Stimulated activated CD8-positive, alpha-beta memory T cell treated with anti-CD3 and anti-CD28 coated beads, Interleukin-15, amount 100 ng/mL, for 4 hours (primary cell): ENCODE data around the gene FNDC7.
"Not testable (repeated sequence)": the region's sequence is repeated elsewhere in the genome, so short reads cannot be mapped to it uniquely, and the experiment has no call there.

Source experiments
- DNase-seq, 2 donors: peaks; one replicate each; pipeline ENCODE4 v3.0.0-alpha.2; 2020; ENCODE audit warnings: low read depth in 2 of 2

FNDC7 gene

GRCh38 chr1:108712606-108713150 lies at the start of gene FNDC7:
Gene FNDC7 (plus strand): TSS chr1:108712908. CDS start chr1:108712934, 26 bp downstream.
- no peak for DNase-seq

GRCh38 chr1:108663074-108663473 lies 49.6 kb upstream of the FNDC7 start:
- DNase-seq = no peak

DNA sequence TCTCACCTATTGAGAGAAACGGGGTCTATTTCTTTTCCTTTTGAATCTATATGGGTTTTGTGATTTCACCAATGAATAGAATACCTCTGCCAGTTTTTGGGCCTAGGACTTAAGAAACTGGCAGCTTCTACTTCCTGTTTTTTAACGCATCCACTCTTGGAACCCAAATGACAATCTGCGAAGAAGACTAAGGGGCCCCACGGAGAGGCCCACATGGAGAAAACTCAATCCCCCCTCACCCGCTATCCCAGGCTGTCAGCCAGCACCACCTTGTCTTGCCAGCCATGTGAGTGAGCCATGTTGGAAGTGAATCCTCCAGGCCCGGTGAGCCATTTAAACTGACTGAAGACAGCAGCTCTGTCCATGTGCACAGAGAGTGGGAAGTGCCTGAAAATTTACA lies 48.2 kb upstream of the FNDC7 start:
- no peak for DNase-seq

GRCh38 chr1:108665067-108665466 lies 47.6 kb upstream of the FNDC7 start:
- no peak for DNase-seq

DNA sequence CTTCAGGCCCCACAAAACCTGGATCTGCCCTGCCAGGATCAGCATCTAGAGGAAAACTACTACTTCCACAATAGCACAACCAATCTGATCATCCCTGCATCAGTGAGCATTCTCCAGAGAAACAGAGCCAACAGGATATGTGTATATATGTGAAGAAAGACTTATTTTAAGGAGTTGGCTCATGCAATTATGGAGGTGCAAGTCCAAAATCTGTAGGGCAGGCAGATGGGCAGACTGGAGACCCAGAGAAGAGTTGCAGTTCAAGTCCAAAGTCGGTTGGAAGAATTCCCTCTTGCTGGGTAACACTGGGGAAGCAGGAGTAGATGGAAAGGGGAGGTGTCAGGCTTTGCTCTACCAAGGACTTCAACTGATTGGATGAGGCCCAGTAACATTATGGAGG lies 46.9 kb upstream of the FNDC7 start:
- DNase-seq = no peak

DNA sequence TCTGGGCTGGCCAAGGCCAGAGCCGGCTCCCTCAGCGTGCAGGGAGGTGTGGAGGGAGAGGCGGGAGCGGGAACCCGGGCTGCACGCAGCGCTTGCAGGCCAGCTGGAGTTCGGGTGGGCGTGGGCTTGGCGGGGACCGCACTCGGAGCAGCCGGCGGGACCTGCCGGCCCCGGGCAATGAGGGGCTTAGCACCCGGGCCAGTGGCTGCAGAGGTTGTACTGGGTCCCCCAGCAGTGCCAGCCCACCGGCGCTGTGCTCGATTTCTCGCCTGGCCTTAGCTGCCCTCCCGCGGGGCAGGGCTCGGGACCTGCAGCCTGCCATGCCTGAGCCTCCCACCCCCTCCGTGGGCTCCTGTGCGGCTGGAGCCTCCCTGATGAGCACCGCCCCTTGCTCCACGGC lies 45.3 kb upstream of the FNDC7 start:
- DNase-seq = not testable (repeated sequence)

- DNase-seq = no peak
Observed at GRCh38 chr1:108668777-108669176, 43.9 kb upstream of the FNDC7 start.

GRCh38 chr1:108669679-108670078 lies 43.0 kb upstream of the FNDC7 start:
- DNase-seq = no peak

- no peak for DNase-seq
Observed at GRCh38 chr1:108670131-108670773, 42.5 kb upstream of the FNDC7 start.

DNA sequence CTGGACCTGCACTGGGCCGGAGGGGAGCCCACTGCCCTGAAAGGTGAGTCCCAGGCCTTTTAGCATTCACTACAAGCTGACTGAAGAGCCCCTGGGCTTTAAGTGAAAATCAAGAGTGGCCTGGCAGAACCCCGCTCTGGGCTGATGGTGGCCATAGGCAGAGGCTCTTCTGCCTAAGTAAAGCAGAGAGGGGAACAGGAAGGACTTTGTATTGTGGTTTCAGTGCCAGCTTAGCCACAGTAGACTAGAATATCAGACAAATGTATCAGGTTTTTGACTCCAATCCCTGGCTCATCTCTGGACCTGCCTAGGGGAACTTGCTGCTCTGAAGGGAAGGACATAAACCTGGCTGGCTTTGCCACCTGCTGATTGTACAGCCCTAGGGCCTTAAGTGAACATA lies 41.6 kb upstream of the FNDC7 start:
- DNase-seq = no peak

DNA sequence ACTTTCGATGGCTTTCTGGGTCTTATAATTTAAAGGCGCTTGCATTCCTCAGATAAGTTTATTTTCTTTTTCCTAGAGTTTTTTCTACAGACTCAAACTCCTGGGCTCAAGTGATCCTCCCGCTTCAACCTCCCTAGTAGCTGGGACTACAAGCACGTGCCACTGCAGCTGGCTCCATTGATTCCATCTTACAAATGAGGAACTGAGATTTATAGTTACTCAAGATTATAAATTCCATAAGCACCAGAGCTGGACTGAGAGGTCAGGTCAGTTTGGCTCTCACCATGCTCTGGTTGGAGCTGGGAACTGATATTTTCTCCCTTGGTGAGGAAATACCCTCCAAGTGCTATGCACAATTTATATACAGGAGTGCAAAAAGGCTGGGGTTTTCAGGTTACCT lies 34.0 kb upstream of the FNDC7 start:
- DNase-seq = no peak

DNA sequence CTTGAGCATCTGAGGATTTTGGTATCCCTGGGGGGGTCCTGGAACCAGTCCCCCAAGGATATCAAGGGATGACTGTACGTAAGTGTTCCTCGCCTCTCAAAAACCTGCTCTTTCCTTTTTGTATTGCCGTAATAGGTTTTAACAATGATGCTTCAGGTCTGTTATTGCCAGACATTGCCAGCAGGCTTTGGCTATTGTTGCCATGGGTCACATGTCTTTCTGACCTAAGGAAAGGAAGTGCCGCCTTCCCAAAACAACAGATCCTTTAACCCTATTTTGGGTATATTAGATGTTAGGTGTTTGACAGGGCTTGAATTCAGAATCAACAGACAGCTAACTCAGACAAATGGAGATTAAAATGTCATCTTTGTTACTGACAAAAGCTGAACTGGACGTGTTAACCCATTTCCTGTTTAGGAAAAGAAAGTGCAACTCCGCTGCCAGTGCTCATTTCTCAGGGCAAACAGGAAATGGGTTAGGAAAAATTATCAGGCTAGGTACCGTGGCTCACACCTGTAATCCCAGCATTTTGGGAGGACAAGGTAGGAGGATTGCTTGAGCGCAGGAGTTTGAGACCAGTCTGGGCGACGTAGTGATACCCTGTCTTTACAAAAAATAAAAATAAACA lies 33.0 kb upstream of the FNDC7 start:
- no peak for DNase-seq

- DNase-seq = not testable (repeated sequence)
Observed at GRCh38 chr1:108681701-108682100, 31.0 kb upstream of the FNDC7 start.

- no peak for DNase-seq
Observed at GRCh38 chr1:108685529-108685928, 27.2 kb upstream of the FNDC7 start.

- DNase-seq = no peak
Observed at GRCh38 chr1:108686614-108687313, 25.9 kb upstream of the FNDC7 start.

GRCh38 chr1:108691128-108691941 lies 21.4 kb upstream of the FNDC7 start:
- DNase-seq = no peak

- DNase-seq = peak; percentile 90 to 91
Observed at GRCh38 chr1:108691942-108692723, 20.6 kb upstream of the FNDC7 start, which contains the start of gene PRPF38B. Gene PRPF38B (plus strand): TSS chr1:108692310. CDS start chr1:108692592, 282 bp downstream.

GRCh38 chr1:108692724-108693655 lies 19.7 kb upstream of the FNDC7 start:
- peak in 1 of 2 donors; percentile 60 for DNase-seq

GRCh38 chr1:108695535-108695934 lies 17.2 kb upstream of the FNDC7 start:
- no peak for DNase-seq
